HG02759 (cell line): ENCODE measurements around the gene CD1D.
"Not testable (repeated sequence)": the region's sequence is repeated elsewhere in the genome, so short reads cannot be mapped to it uniquely, and the experiment has no call there.

Source experiments
- ATAC-seq: cut with Tn5 transposase; IDR thresholded peaks from one replicate; pipeline ENCODE4 v1.9.1; 2021; ENCODE audit warnings: mild to moderate bottlenecking, moderate library complexity; ENCODE audit not compliant: unreplicated experiment

Gene CD1D

GRCh38 chr1:158175915-158176314 is 4.8 kb upstream of the CD1D start:
- not testable (repeated sequence) for ATAC-seq

GRCh38 chr1:158176399-158176798 is 4.3 kb upstream of the CD1D start:
- no peak for ATAC-seq

- ATAC-seq: not testable (repeated sequence)
These were observed 3.6 kb upstream of the CD1D start for GRCh38 chr1:158176849-158177699.

- no peak for ATAC-seq
These were observed 2.8 kb upstream of the CD1D start for GRCh38 chr1:158177700-158178450.

GRCh38 chr1:158179301-158180041 is 1.2 kb upstream of the CD1D start:
- ATAC-seq: peak; percentile 87

- no peak for ATAC-seq
These were observed 855 bp downstream of the CD1D start for GRCh38 chr1:158181577-158181922.

GRCh38 chr1:158185770-158186169 is 5.1 kb downstream of the CD1D start:
- ATAC-seq: no peak

GRCh38 chr1:158186180-158186579 is 5.5 kb downstream of the CD1D start:
- ATAC-seq: no peak

GRCh38 chr1:158188611-158189010 is 7.9 kb downstream of the CD1D start:
- no peak for ATAC-seq

GRCh38 chr1:158189624-158190023 is 8.9 kb downstream of the CD1D start:
- no peak for ATAC-seq

GRCh38 chr1:158191299-158191698 is 10.6 kb downstream of the CD1D start:
- ATAC-seq: no peak

- ATAC-seq: no peak
These were observed 15.8 kb downstream of the CD1D start for GRCh38 chr1:158196461-158196860.

GRCh38 chr1:158199849-158200248 is 19.2 kb downstream of the CD1D start:
- ATAC-seq: no peak

GRCh38 chr1:158200527-158200926 is 19.8 kb downstream of the CD1D start:
- no peak for ATAC-seq

- ATAC-seq: peak; percentile 59
These were observed 23.2 kb downstream of the CD1D start for GRCh38 chr1:158203693-158204457.

GRCh38 chr1:158204458-158204827 is 23.7 kb downstream of the CD1D start:
- ATAC-seq: no peak

GRCh38 chr1:158208586-158209116 is 28.0 kb downstream of the CD1D start:
- no peak for ATAC-seq

GRCh38 chr1:158212320-158212719 is 31.6 kb downstream of the CD1D start:
- no peak for ATAC-seq

- ATAC-seq: not testable (repeated sequence)
These were observed 42.8 kb downstream of the CD1D start for GRCh38 chr1:158223445-158223844.

GRCh38 chr1:158227904-158228623 is 47.4 kb downstream of the CD1D start:
- no peak for ATAC-seq
